SK-N-MC (cell line): ENCODE results near the gene SDHAF1.

Source experiments
- EZH2 ChIP-seq: fragments of 200-600 bp; sonication (generic); IDR thresholded peaks from one replicate; pipeline ENCODE4 v1.6.1; 2017; ENCODE audit warnings: antibody characterized with exemption
- FOXP2 ChIP-seq: optimal IDR thresholded peaks from 2 replicates; pipeline ENCODE3; 2011; ENCODE audit warnings: mild to moderate bottlenecking, moderate library complexity; ENCODE audit not compliant: insufficient read depth; ENCODE audit errors: extremely low read length, control extremely low read depth
- POLR2AphosphoS5 ChIP-seq: IDR thresholded peaks from 2 replicates; pipeline ENCODE4 v1.6.1; 2012; ENCODE audit warnings: mild to moderate bottlenecking, low read depth, low read length, borderline replicate concordance

DNA sequence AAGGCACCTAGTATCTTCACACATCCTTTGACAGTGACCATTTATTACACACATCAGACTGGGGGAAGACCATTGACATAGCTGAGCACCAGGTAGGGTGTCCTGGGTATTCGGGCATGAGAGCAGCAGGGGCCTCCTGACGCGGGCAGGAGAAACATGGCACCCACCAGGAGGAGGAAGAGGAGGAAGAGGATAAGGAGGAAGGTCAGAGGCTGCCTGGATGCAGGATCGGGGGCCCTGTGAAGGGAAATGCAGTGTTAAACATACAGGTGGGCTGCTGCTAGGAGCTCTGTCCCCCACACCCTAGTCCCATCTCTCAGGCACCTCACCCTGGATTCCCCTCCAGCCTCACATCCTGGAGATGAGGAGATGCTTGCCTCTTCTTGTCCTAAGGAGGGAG is 8.3 kb downstream of the SDHAF1 start:
- no peak for TF ChIP-seq POLR2AphosphoS5
- TF ChIP-seq EZH2 = no peak
- TF ChIP-seq FOXP2 = no peak
